OCI-LY3 (cell line): Measurements from ENCODE around the gene CLCN4.

Experiments
- EZH2phosphoT487 ChIP-seq: fragments of 200-600 bp; shearing (Covaris generic); IDR thresholded peaks from 2 replicates; pipeline ENCODE4 v1.6.1; 2018; ENCODE audit warnings: antibody characterized with exemption, mixed run types, low read depth
- TF ChIP-seq, protein P1 (sequence below): fragments of 200-600, 300-600 bp; sonication (generic); IDR thresholded peaks from 2 replicates; pipeline ENCODE4 v1.5.1; 2014; ENCODE audit warnings: antibody characterized with exemption, low read length, low read depth

DNA sequence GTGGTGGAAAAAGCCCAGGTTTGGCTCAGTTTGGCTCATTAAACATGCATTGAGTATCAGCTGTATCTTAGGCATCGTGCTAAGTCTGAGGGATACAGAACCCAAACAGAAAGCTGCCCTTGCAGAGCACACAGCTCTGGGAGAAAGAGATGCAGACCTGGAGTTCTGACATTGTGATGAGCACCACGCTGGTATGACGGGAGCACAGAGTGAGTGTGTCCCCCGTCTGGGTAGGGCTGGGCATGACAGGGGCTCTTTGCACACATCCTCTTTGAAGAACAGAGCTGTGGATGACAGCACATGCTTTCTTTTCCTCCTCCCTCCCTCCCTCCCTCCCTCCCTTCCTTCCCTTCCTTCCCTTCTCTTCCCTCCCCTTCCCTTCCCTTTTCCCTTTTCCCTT is 52.2 kb downstream of the CLCN4 start:
- TF ChIP-seq, protein P1, sequence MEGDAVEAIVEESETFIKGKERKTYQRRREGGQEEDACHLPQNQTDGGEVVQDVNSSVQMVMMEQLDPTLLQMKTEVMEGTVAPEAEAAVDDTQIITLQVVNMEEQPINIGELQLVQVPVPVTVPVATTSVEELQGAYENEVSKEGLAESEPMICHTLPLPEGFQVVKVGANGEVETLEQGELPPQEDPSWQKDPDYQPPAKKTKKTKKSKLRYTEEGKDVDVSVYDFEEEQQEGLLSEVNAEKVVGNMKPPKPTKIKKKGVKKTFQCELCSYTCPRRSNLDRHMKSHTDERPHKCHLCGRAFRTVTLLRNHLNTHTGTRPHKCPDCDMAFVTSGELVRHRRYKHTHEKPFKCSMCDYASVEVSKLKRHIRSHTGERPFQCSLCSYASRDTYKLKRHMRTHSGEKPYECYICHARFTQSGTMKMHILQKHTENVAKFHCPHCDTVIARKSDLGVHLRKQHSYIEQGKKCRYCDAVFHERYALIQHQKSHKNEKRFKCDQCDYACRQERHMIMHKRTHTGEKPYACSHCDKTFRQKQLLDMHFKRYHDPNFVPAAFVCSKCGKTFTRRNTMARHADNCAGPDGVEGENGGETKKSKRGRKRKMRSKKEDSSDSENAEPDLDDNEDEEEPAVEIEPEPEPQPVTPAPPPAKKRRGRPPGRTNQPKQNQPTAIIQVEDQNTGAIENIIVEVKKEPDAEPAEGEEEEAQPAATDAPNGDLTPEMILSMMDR, result no peak
- TF ChIP-seq EZH2phosphoT487, result no peak
